Measurements from ENCODE around the gene DPM1.
"Not testable (repeated sequence)": the region's sequence is repeated elsewhere in the genome, so short reads cannot be mapped to it uniquely, and the experiment has no call there.

The DPM1 gene

DNA sequence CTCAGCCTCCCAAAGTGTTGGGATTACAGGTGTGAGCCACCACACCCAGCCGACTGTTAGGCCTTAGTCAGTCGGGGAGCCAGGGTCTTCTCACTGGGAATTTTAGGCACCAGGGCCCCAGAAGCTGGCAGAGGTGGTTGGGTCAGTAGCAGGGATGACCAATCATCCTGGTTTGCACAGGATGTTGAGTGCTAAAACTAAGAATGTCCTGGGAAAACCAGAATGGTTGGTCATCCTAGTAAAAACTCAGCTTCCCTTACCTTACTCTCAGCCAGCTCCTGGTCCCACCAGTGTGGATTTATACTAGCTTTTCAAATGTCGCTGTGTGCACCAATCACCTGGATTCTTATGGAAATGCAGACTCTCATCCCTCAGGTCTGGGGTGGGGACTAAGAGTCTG is 32.7 kb upstream of the DPM1 start:
- DNase-seq (no peak), ATAC-seq (replicated peaks) (no peak)
- Mint-ChIP-seq H3K36me3 (no peaks in the 10 kb centered on the region), H3K9me3 (peaks cover 0 to 4% of the 10 kb centered on the region in 2 donors), H3K27me3 (peaks cover 8 to 24% of the 10 kb centered on the region in 2 donors), H3K27ac (no peak overlapping the region), H3K4me3 (no peak overlapping the region), H3K4me1 (peaks cover 6 to 12% of the 10 kb centered on the region in 2 donors)

DNA sequence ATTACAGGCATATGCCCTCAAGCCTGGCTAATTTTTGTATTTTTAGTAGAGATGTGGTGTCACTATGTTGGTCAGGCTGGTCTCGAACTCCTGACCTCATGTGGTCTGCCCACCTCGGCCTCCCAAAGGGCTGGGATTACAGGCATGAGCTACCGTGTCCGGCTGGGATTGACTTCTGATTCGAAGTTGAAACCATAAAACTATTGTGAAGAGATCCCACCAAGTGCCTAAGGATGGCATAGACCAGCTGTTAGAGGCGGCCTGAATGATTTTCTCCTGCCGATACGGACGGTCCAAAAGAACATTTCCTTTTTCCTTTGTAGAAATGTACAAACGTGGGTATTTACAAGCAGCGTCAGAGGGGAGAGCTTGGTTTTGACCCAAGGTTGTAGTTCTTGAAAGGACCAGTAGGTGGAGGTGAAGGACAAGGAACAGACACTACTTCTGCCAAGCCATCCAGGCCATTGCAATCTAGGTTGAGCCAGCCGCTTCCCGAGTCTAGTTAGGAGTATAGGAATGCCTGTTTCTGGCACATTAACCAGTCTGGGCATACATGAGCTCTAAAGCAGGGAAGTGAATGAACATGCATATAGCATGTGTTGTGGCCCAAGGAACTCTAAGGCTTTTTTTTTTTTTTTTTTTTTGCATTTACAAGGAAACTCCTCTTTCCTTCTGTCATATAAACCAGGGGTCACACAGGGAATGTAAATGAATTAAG is 29.3 kb upstream of the DPM1 start:
- H3K4me1 Mint-ChIP-seq = peaks cover under 1 to 4% of the 10 kb centered on the region in 2 donors
- ATAC-seq (replicated peaks) = peak; percentile 87 to 98
- H3K4me3 Mint-ChIP-seq = no peak overlapping the region

DNA sequence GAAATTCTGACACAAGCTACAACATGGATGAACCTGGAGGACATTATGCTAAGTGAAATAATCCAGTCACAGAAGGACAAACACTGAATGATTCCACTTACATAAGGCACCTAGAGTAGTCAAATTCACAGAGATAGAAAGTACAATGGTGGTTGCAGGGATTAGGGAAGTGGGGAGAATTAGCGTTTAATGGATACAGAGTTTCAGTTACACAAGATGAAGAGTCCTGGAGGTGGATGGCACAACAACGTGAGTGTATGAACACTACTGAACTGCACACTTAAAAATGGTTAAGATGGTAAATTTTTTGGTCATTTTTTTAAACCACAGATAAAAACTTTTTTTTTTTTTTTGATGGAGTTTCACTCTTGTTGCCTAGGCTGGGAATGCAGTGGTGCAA is 25.0 kb upstream of the DPM1 start:
- H3K27me3 Mint-ChIP-seq = peaks cover 29 to 55% of the 10 kb centered on the region in 2 donors
- ATAC-seq (replicated peaks) (no peak), DNase-seq (no peak)
- no peak overlapping the region for H3K4me3 Mint-ChIP-seq
- no peaks in the 10 kb centered on the region for H3K36me3 Mint-ChIP-seq
- H3K4me1 Mint-ChIP-seq = peaks cover 11 to 16% of the 10 kb centered on the region in 2 donors
- no peaks in the 10 kb centered on the region for H3K9me3 Mint-ChIP-seq
- H3K27ac Mint-ChIP-seq = no peak overlapping the region

More for the DNA sequence above, 29.3 kb upstream of the DPM1 start:
- H3K27ac Mint-ChIP-seq = no peak overlapping the region
- no peaks in the 10 kb centered on the region for H3K36me3 Mint-ChIP-seq
- H3K27me3 Mint-ChIP-seq = peaks cover 15 to 35% of the 10 kb centered on the region in 2 donors
- peak; percentile 49 for DNase-seq
- H3K9me3 Mint-ChIP-seq = no peaks in the 10 kb centered on the region

DNA sequence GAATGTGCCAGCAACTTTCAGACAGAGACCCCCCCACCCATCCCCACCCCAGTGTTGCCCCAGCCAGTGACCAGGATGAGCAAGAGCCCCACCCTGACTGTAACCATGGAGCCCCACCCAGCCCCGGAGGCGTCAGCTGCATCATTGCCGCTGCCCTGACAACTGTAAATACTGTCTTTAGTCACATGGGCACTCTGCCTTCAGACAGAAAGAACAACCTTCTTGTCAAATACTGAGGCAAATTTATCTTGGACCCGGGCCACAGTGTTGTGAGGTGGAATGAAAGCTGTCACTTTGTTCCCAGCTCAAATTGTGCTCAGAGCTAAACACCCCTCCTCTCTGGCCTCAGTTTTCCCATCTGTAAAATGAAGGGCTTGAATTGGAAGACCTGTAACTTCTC is 24.0 kb upstream of the DPM1 start:
- Mint-ChIP-seq H3K36me3 (no peaks in the 10 kb centered on the region), H3K4me3 (no peak overlapping the region), H3K4me1 (peaks cover 11 to 16% of the 10 kb centered on the region in 2 donors), H3K9me3 (no peaks in the 10 kb centered on the region), H3K27ac (no peak overlapping the region), H3K27me3 (peaks cover 30 to 55% of the 10 kb centered on the region in 2 donors)
- ATAC-seq (replicated peaks) (no peak), DNase-seq (no peak)

DNA sequence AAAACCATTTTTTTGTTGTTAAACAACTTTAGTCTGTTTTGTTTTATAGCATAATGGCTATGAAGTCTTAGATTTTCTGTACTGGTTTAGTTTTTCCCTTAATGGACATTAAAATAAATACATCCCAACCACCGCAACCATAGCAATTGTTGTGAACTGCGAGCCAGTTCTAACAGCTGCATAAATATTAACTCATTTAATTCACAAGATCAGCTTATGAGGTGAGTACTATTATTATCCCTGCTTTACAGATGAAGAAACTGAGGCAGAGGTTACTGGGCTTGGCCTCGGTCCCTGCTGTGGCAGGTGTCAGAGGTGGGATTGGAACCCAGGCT is 23.3 kb upstream of the DPM1 start:
- Mint-ChIP-seq H3K4me1 (peaks cover 11 to 16% of the 10 kb centered on the region in 2 donors), H3K36me3 (no peaks in the 10 kb centered on the region), H3K4me3 (no peak overlapping the region), H3K27ac (no peak overlapping the region), H3K27me3 (peaks cover 26 to 50% of the 10 kb centered on the region in 2 donors), H3K9me3 (no peaks in the 10 kb centered on the region)
- no peak for ATAC-seq (replicated peaks)
- DNase-seq = no peak

DNA sequence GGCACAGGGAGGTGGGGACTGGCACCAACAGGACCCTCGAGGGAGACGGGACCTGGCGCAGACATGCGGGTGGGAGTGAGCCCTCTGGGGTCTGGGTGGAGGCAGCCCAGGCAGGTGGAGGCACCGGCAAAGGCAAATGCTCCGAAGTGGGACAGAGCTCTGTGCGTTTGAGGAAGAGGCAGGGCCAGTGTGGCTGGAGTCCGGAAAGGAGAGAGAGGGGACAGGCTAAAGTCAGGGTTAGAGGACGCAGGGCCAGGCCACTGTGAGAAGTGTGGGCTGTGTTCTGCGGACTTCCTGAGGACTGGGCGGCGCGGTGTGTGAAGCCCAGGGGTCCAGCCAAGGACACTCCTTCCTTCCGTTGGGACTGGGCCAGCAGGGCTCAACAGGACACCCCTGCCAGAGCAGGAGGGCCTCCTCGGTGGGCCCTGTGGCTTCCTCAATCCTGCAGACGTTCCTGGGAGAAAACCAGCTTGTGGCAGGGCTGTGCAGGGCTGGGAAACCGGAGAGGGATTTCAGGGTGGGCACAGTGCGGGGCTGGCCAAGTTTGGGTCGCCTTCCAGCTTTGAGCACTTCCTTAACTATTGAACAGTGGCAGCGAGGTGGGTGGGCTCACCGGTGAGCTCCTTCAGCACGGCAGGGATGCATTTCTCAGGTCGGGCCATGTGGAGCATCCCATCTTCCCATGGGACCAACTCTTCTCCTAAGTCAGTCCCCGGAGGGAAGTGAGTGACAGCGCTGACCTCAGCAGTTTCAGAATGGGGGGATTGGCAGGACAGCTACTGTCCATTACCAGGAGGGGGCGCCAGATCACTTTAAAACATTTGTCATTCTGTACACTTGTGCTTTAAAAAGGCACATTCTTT is 22.8 kb upstream of the DPM1 start:
- ATAC-seq (replicated peaks) (peak; percentile 65 to 72), DNase-seq (peak; percentile 29)
- no peaks in the 10 kb centered on the region for H3K36me3 Mint-ChIP-seq
- no peak overlapping the region for H3K27ac Mint-ChIP-seq
- H3K4me1 Mint-ChIP-seq = peaks cover 11 to 16% of the 10 kb centered on the region in 2 donors
- H3K27me3 Mint-ChIP-seq = peaks cover 26 to 50% of the 10 kb centered on the region in 2 donors
- H3K4me3 Mint-ChIP-seq = no peak overlapping the region
- no peaks in the 10 kb centered on the region for H3K9me3 Mint-ChIP-seq

DNA sequence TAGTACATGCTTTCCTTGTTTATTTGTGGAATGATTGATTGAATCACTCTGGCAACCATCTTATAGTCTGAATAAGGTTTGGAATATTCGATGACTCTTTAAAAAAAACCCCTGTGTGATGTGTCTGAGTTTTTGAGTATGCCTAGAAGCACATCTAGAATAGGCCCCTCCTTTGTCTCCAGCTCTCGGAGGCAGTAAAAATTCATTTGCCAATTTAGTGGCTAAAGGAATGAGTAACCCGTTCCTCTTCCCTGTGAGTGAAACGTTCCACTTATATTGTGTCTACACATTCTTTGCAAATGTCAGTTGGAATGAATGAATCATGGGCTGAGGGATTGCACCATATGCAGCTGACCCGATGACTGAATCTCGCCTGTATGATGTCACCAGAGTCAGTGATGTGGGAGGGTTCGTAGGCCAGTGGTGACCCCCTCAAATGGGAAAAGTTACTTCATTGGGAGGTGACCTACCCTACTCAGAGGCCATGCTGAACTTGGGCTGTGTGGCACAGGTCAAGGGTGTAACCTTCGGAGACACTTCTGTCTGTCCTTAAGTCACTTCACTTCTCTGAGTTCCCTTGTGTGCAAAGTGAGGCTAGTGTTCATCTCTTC is 21.8 kb upstream of the DPM1 start:
- no peaks in the 10 kb centered on the region for H3K36me3 Mint-ChIP-seq
- DNase-seq (no peak), ATAC-seq (replicated peaks) (peak; percentile 50 to 78)
- no peak overlapping the region for H3K27ac Mint-ChIP-seq
- H3K4me3 Mint-ChIP-seq = no peak overlapping the region
- H3K4me1 Mint-ChIP-seq = peaks cover 11 to 16% of the 10 kb centered on the region in 2 donors
- H3K27me3 Mint-ChIP-seq = peaks cover 32 to 56% of the 10 kb centered on the region in 2 donors
- no peaks in the 10 kb centered on the region for H3K9me3 Mint-ChIP-seq

DNA sequence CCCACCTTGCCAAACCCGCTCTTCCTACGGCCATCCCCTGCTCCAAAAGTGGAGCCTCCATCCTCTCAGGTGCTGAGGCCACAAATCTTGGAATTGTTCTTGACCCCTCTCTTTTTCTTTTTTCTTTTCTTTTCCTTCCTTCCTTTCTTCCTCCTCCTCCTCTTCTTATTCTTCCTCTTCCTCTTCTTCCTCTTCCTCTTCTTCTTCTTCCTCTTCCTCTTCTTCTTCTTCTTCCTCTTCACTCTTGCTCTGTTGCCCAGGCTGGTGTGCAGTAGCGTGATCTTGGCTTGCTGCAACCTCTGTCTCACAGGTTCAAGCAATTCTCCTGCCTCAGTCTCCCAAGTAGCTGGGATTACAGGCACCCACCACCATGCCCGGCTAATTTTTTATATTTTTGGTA is 20.2 kb upstream of the DPM1 start:
- H3K36me3 Mint-ChIP-seq; H3K9me3 Mint-ChIP-seq; H3K4me3 Mint-ChIP-seq; ATAC-seq (replicated peaks); H3K27ac Mint-ChIP-seq; DNase-seq: not testable (repeated sequence)
- Mint-ChIP-seq H3K27me3 (peaks cover 35 to 50% of the 10 kb centered on the region in 2 donors), H3K4me1 (peaks cover 11 to 16% of the 10 kb centered on the region in 2 donors)

DNA sequence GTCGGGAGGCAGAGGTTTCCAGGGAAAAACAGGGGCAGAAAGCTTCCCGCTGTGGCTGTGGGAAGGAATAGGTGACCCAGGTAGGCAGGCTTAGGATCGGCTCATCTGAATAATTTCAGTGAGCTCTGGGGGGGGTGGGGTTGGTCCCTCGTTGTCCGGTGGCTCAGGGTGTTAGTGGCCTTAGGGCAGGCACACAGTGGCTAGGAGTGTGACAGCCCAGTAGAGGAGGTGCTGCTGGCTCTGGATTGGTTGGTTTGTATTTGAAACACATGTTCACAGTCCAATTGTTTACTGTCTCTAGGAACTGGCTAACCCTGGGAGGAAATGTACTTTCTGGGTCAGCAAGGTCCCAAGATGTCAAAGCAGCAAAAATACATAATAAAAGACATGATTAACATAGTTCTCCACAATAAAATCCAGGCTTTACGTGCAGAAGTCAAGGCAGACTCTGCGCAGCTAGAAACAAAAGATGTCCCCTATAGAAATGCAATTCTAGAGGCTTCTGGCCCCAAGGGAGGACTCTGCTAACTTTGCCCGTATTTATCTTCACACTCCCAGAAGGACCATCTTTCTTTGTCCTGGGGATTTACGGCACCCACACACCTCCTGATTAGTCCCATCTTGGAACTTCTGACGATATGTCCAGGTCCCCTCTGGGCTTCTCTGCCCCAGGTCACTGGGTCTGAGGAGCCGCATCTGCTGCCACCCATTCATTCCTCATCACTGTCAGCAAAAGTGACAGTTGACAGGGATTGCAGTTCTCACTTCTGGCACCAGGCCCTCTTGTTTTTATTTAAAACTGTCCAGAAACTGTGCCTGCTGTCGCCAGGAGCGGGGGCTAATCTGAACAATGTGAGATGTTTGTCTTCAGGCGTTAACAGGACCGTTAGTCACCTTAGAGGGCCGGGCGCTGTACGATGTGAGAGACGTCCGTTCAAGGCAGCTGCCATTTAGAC is 19.0 kb upstream of the DPM1 start:
- DNase-seq = no peak
- Mint-ChIP-seq H3K27ac (no peak overlapping the region), H3K9me3 (peaks cover 0 to 2% of the 10 kb centered on the region in 2 donors), H3K4me3 (no peak overlapping the region), H3K4me1 (peaks cover 11 to 16% of the 10 kb centered on the region in 2 donors), H3K27me3 (peaks cover 31 to 46% of the 10 kb centered on the region in 2 donors), H3K36me3 (no peaks in the 10 kb centered on the region)
- ATAC-seq (replicated peaks) = no peak

DNA sequence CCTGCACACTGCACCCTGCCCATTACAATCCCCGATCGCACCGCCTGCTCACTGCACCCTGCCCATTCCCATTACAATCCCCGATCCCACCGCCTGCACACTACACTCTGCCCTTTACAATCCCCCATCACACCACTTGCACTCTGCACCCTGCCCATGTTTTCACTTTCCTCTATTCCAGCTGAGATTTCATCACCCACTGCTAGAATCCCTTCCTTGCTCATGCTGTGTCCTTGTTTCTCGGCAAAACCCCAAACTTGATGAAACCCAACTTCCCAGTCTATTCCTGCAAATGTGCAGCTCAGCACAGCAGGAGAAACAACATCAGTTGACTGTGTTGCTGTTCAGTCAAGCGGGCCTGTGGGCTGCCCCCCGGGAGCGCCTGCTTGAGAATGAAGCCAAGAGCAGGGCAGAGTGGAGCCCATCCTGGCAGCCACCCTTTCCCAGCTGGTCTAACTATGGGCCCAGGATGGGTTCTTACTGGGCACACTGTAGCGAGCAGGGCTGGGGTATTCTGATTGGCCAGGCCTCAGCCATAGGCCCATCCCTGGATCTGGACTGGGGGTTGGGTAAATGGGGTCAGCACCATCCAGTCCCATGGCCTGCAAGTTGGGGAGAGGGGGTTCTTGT is 17.5 kb upstream of the DPM1 start:
- no peak overlapping the region for H3K27ac Mint-ChIP-seq

DNA sequence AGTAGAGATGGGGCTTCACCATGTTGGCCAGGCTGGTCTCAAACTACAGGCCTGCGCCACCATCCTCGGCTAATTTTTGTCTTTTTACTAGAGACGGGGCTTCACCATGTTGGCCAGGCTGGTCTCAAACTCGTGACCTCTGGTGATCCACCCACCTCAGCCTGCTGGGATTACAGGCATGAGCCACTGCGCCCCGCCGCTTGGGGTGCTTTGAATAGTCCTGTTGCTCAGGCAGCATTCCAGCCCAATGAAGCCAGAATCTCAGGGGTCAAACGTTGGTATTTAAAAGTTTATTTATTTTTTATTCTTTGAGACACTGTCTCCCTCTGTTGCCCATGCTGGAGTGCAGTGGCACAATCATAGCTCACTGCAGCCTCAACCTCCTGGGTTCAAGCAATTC is 11.6 kb upstream of the DPM1 start:
- Mint-ChIP-seq H3K4me3 (no peak overlapping the region), H3K9me3 (peaks cover 0 to 2% of the 10 kb centered on the region in 2 donors), H3K27ac (no peak overlapping the region), H3K36me3 (no peaks in the 10 kb centered on the region), H3K27me3 (peaks cover 13 to 15% of the 10 kb centered on the region in 2 donors), H3K4me1 (no peaks in the 10 kb centered on the region)
- DNase-seq (no peak), ATAC-seq (replicated peaks) (no peak)

More for the DNA sequence above, 17.5 kb upstream of the DPM1 start:
- H3K27me3 Mint-ChIP-seq = peaks cover 31 to 44% of the 10 kb centered on the region in 2 donors
- H3K4me3 Mint-ChIP-seq = no peak overlapping the region
- ATAC-seq (replicated peaks) (no peak), DNase-seq (no peak)
- H3K9me3 Mint-ChIP-seq = peaks cover 0 to 2% of the 10 kb centered on the region in 2 donors
- peaks cover 8 to 10% of the 10 kb centered on the region in 2 donors for H3K4me1 Mint-ChIP-seq
- H3K36me3 Mint-ChIP-seq = no peaks in the 10 kb centered on the region

DNA sequence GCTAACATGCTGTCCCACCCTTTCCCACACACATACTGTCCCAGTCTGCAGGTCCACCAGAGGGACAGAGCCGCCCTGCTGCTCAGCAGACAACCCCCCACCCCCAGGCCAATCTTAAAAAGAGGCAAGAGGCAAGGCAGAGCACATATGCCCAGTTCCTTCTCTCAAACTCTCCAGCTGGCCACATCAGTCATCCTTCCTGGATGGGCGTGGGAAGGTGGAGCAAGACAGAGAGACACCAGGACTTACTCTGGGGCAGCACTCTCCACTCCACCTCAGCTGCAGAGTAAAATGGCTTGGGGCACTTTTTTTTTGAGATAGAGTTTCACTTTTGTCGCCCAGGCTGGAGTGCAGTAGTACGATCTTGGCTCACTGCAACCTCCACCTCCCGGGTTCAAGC is 11.1 kb upstream of the DPM1 start:
- peaks cover 11 to 13% of the 10 kb centered on the region in 2 donors for H3K27me3 Mint-ChIP-seq
- ATAC-seq (replicated peaks) (no peak), DNase-seq (no peak)
- no peak overlapping the region for H3K27ac Mint-ChIP-seq
- no peaks in the 10 kb centered on the region for H3K9me3 Mint-ChIP-seq
- no peaks in the 10 kb centered on the region for H3K4me1 Mint-ChIP-seq
- no peaks in the 10 kb centered on the region for H3K36me3 Mint-ChIP-seq
- no peak overlapping the region for H3K4me3 Mint-ChIP-seq

DNA sequence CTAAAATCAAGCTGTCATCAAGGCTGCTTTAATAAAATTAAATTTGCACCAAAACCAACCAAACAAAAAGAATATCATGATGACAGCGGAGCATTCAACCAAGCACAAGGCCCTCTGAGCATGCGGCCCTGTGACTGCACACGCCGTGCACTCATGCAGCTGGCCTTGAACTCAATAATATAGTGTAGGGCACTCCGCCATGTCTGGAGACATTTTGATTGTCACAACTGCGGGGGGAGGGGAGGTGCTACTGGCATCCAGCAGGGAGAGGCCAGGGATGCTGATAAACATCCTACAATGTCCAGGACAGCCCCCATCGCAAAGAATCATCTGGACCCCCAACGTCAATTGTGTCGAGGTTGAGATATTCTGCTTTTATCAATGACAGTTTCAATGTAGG is 10.0 kb upstream of the DPM1 start:
- Mint-ChIP-seq H3K27me3 (peaks cover 11 to 12% of the 10 kb centered on the region in 2 donors), H3K27ac (no peak overlapping the region), H3K9me3 (no peaks in the 10 kb centered on the region), H3K36me3 (no peaks in the 10 kb centered on the region), H3K4me3 (no peak overlapping the region), H3K4me1 (no peaks in the 10 kb centered on the region)
- ATAC-seq (replicated peaks) (no peak), DNase-seq (no peak)
